ENCODE results near the gene KCTD5. TPM values are rescaled to one million over a fixed set of nuclear protein-coding genes. Genes with fewer than 3 reads are reported as not detected.

The KCTD5 gene
- total and polyA plus RNA-seq, 9 of the 15 experiments (the other 6 are each of a cell fraction or from before 2014, with no cell fraction given) = 0.73 to 58.3 (median 32.3) TPM

- no peak for TF ChIP-seq ZNF407 (IDR thresholded peaks at IDR 0.05; ENCODE audit: low read depth)
- TF ChIP-seq ZNF197 (CRISPR knock-in tag; IDR thresholded peaks at IDR 0.05; ENCODE audit: low read depth) = no peak
- TF ChIP-seq ZNF589 (CRISPR knock-in tag; IDR thresholded peaks at IDR 0.05; ENCODE audit: low read depth) = 0 out of 2 replicates have a peak, but pooled peaks have one; percentile 58
- TF ChIP-seq NCOA6 (IDR thresholded peaks at IDR 0.05) = no peak
- TF ChIP-seq RBM17 (IDR thresholded peaks at IDR 0.05; ENCODE audit: borderline replicate concordance, low read depth, low read length) = no peak
- no peak for TF ChIP-seq ZNF398 (CRISPR knock-in tag; IDR thresholded peaks at IDR 0.05)
- TF ChIP-seq ZNF133 (CRISPR knock-in tag; IDR thresholded peaks at IDR 0.05) = no peak
These were observed 18.5 kb upstream of the KCTD5 start (continued) for GRCh38 chr16:2663553-2664546.
